Measurements from ENCODE around the gene NR1I3.

- TF ChIP-seq CTCF (IDR thresholded peaks at IDR 0.05; ENCODE audit: low read depth, low read length) = no peak
- no peak for TF ChIP-seq POLR2A (IDR thresholded peaks at IDR 0.05; ENCODE audit: extremely low read depth, insufficient read length)
Observed at GRCh38 chr1:161198194-161198896, 39.7 kb downstream of the NR1I3 start.
